HepG2 (cell line): ENCODE results near the gene BABAM2. TPM values are rescaled to one million over a fixed set of nuclear protein-coding genes. Genes with fewer than 3 reads are reported as not detected.

Source experiments
- FOXC1 ChIP-seq: sonication (generic); formaldehyde crosslinking; IDR thresholded peaks from 2 replicates; pipeline ENCODE4 v1.8.0; 2022; ENCODE audit warnings: mild to moderate bottlenecking, missing genetic modification reagents, borderline replicate concordance
- HNF4G ChIP-seq, 2 experiments: sonication (generic) in 1 of 2; formaldehyde crosslinking in 1 of 2; IDR thresholded peaks; 2 replicates each; pipeline versions ENCODE4 v1.4.0 to v1.6.1; 2011 to 2020; ENCODE audit warnings: borderline replicate concordance in 2 of 2, low read depth in 2 of 2, mild to moderate bottlenecking in 2 of 2, low read length in 1 of 2, missing genetic modification reagents in 1 of 2, moderate library complexity in 1 of 2
- KDM3A ChIP-seq: IDR thresholded peaks from 2 replicates; pipeline ENCODE4 v1.6.1; 2018; ENCODE audit warnings: low read depth, missing compliant biosample characterization
- RFXAP ChIP-seq: sonication (generic); formaldehyde crosslinking; IDR thresholded peaks from 2 replicates; pipeline ENCODE4 v1.4.0; 2020; ENCODE audit warnings: missing genetic modification reagents, borderline replicate concordance
- SNAPC2 ChIP-seq: sonication (generic); formaldehyde crosslinking; IDR thresholded peaks from 2 replicates; pipeline ENCODE4 v1.8.1; 2022; ENCODE audit warnings: mild to moderate bottlenecking, missing genetic modification reagents
- ZNF253 ChIP-seq: sonication (generic); formaldehyde crosslinking; IDR thresholded peaks from 2 replicates; pipeline ENCODE4 v1.8.0; 2022; ENCODE audit warnings: mild to moderate bottlenecking, missing genetic modification reagents, borderline replicate concordance
- ZNF766 ChIP-seq: sonication (generic); formaldehyde crosslinking; IDR thresholded peaks from 2 replicates; pipeline ENCODE4 v1.5.0; 2020; ENCODE audit warnings: missing genetic modification reagents, borderline replicate concordance
- polyA plus RNA-seq, 8 experiments: library from polyadenylated mRNA; depleted of rRNA in 3 of 8; stranded (reverse) in 7 of 8; unstranded in 1 of 8; fragments of >200 nt; fragmentation: Illumina TruSeq in 4 of 8; extraction: Trizol in 4 of 8; gene quantifications; 2 replicates each; pipeline versions ENCODE4 v1.2.1 to v1.2.3, GENCODE V29; 2011 to 2016; ENCODE audit warnings: low read depth in 4 of 8, missing spikeins in 1 of 8, mixed read lengths in 1 of 8; ENCODE audit not compliant: insufficient read depth in 1 of 8
- total RNA-seq, 5 experiments: library from RNA; depleted of rRNA; stranded (reverse); fragments of >200 nt; fragmentation: Illumina TruSeq; extraction: Trizol; gene quantifications; 2 replicates each; pipeline ENCODE4 v1.2.3, GENCODE V29; 2016; ENCODE audit warnings: low read depth in 1 of 5
- TF ChIP-seq, protein P1 (sequence below): sonication (generic); formaldehyde crosslinking; IDR thresholded peaks from 2 replicates; pipeline ENCODE4 v1.5.1; 2020; ENCODE audit warnings: mild to moderate bottlenecking, missing genetic modification reagents, moderate library complexity
- TF ChIP-seq, protein P2 (sequence below): sonication (generic); formaldehyde crosslinking; IDR thresholded peaks from 2 replicates; pipeline ENCODE4 v1.4.0; 2020; ENCODE audit warnings: missing genetic modification reagents
- TF ChIP-seq, protein P3 (sequence below): sonication (generic); formaldehyde crosslinking; IDR thresholded peaks from 2 replicates; pipeline ENCODE4 v1.5.1; 2020; ENCODE audit warnings: missing genetic modification reagents, mild to moderate bottlenecking, borderline replicate concordance
- TF ChIP-seq, protein P4 (sequence below): sonication (generic); formaldehyde crosslinking; IDR thresholded peaks from 2 replicates; pipeline ENCODE4 v1.8.0; 2022; ENCODE audit warnings: mild to moderate bottlenecking, missing genetic modification reagents, borderline replicate concordance
- TF ChIP-seq, protein P5 (sequence below), 2 experiments: sonication (generic) in 1 of 2; formaldehyde crosslinking in 1 of 2; IDR thresholded peaks; 2 replicates each; pipeline versions ENCODE4 v1.4.0 to v1.6.1; 2018 to 2020; ENCODE audit warnings: missing genetic modification reagents in 2 of 2, borderline replicate concordance in 1 of 2, low read depth in 1 of 2, mild to moderate bottlenecking in 1 of 2, missing biosample characterization in 1 of 2

Gene BABAM2
- total and polyA plus RNA-seq, 2 of the 13 experiments (the other 11 are each of a cell fraction or from before 2014, with no cell fraction given) = 24.9 to 28.0 TPM

DNA sequence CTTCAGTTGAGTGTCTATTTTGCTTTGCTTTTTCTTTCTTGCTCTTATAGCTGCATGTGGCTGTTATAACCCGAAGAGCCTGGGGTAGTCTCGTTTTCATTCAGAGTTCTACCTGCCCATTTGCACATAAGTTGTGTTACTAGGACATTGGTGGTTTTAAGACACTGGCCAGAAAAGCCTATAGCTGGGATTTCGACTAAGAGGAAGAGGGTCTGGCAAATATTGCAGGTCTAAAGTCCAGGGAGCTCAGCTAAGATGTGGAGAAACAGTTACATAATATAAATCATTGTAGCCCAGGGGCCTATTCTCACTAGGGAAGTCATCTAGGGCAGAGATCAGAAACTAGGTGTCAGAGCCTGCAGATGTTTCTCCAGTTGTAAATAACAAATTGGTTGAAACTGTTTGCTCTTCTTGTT is 120.8 kb downstream of the BABAM2 start (continued):
- TF ChIP-seq FOXC1 (CRISPR knock-in tag) (0 out of 2 replicates have a peak, but pooled peaks have one; percentile 43), ZNF253 (CRISPR knock-in tag) (no peak), KDM3A (CRISPR knock-in tag) (no peak), SNAPC2 (peak; percentile 67; the same call in 1 of the 2 replicates), HNF4G (IDR thresholded peaks at IDR 0.05; ENCODE audit: borderline replicate concordance, low read depth, low read length) (peak; percentile 82), HNF4G (CRISPR knock-in tag; IDR thresholded peaks at IDR 0.05; ENCODE audit: borderline replicate concordance, low read depth) (peak; percentile 74; the same call in 1 of the 2 replicates), RFXAP (no peak), ZNF766 (CRISPR knock-in tag) (no peak)
- TF ChIP-seq, protein P1, sequence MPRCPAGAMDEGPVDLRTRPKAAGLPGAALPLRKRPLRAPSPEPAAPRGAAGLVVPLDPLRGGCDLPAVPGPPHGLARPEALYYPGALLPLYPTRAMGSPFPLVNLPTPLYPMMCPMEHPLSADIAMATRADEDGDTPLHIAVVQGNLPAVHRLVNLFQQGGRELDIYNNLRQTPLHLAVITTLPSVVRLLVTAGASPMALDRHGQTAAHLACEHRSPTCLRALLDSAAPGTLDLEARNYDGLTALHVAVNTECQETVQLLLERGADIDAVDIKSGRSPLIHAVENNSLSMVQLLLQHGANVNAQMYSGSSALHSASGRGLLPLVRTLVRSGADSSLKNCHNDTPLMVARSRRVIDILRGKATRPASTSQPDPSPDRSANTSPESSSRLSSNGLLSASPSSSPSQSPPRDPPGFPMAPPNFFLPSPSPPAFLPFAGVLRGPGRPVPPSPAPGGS (CRISPR knock-in tag) = no peak
- TF ChIP-seq, protein P2, sequence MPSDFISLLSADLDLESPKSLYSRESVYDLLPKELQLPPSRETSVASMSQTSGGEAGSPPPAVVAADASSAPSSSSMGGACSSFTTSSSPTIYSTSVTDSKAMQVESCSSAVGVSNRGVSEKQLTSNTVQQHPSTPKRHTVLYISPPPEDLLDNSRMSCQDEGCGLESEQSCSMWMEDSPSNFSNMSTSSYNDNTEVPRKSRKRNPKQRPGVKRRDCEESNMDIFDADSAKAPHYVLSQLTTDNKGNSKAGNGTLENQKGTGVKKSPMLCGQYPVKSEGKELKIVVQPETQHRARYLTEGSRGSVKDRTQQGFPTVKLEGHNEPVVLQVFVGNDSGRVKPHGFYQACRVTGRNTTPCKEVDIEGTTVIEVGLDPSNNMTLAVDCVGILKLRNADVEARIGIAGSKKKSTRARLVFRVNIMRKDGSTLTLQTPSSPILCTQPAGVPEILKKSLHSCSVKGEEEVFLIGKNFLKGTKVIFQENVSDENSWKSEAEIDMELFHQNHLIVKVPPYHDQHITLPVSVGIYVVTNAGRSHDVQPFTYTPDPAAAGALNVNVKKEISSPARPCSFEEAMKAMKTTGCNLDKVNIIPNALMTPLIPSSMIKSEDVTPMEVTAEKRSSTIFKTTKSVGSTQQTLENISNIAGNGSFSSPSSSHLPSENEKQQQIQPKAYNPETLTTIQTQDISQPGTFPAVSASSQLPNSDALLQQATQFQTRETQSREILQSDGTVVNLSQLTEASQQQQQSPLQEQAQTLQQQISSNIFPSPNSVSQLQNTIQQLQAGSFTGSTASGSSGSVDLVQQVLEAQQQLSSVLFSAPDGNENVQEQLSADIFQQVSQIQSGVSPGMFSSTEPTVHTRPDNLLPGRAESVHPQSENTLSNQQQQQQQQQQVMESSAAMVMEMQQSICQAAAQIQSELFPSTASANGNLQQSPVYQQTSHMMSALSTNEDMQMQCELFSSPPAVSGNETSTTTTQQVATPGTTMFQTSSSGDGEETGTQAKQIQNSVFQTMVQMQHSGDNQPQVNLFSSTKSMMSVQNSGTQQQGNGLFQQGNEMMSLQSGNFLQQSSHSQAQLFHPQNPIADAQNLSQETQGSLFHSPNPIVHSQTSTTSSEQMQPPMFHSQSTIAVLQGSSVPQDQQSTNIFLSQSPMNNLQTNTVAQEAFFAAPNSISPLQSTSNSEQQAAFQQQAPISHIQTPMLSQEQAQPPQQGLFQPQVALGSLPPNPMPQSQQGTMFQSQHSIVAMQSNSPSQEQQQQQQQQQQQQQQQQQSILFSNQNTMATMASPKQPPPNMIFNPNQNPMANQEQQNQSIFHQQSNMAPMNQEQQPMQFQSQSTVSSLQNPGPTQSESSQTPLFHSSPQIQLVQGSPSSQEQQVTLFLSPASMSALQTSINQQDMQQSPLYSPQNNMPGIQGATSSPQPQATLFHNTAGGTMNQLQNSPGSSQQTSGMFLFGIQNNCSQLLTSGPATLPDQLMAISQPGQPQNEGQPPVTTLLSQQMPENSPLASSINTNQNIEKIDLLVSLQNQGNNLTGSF (CRISPR knock-in tag) = no peak
- TF ChIP-seq, protein P3, sequence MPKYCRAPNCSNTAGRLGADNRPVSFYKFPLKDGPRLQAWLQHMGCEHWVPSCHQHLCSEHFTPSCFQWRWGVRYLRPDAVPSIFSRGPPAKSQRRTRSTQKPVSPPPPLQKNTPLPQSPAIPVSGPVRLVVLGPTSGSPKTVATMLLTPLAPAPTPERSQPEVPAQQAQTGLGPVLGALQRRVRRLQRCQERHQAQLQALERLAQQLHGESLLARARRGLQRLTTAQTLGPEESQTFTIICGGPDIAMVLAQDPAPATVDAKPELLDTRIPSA = no peak
- TF ChIP-seq, protein P4, sequence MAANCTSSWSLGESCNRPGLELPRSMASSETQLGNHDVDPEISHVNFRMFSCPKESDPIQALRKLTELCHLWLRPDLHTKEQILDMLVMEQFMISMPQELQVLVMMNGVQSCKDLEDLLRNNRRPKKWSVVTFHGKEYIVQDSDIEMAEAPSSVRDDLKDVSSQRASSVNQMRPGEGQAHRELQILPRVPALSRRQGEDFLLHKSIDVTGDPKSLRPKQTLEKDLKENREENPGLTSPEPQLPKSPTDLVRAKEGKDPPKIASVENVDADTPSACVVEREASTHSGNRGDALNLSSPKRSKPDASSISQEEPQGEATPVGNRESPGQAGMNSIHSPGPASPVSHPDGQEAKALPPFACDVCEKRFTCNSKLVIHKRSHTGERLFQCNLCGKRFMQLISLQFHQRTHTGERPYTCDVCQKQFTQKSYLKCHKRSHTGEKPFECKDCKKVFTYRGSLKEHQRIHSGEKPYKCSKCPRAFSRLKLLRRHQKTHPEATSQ = no peak
- TF ChIP-seq, protein P5, sequence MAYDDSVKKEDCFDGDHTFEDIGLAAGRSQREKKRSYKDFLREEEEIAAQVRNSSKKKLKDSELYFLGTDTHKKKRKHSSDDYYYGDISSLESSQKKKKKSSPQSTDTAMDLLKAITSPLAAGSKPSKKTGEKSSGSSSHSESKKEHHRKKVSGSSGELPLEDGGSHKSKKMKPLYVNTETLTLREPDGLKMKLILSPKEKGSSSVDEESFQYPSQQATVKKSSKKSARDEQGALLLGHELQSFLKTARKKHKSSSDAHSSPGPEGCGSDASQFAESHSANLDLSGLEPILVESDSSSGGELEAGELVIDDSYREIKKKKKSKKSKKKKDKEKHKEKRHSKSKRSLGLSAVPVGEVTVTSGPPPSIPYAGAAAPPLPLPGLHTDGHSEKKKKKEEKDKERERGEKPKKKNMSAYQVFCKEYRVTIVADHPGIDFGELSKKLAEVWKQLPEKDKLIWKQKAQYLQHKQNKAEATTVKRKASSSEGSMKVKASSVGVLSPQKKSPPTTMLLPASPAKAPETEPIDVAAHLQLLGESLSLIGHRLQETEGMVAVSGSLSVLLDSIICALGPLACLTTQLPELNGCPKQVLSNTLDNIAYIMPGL (CRISPR knock-in tag; IDR thresholded peaks at IDR 0.05; ENCODE audit: borderline replicate concordance in 1 of 2, low read depth in 1 of 2) = no peak
